ENCODE data around the gene ASIC3.
"Not testable (repeated sequence)": the region's sequence is repeated elsewhere in the genome, so short reads cannot be mapped to it uniquely, and the experiment has no call there.

The ASIC3 gene

DNA sequence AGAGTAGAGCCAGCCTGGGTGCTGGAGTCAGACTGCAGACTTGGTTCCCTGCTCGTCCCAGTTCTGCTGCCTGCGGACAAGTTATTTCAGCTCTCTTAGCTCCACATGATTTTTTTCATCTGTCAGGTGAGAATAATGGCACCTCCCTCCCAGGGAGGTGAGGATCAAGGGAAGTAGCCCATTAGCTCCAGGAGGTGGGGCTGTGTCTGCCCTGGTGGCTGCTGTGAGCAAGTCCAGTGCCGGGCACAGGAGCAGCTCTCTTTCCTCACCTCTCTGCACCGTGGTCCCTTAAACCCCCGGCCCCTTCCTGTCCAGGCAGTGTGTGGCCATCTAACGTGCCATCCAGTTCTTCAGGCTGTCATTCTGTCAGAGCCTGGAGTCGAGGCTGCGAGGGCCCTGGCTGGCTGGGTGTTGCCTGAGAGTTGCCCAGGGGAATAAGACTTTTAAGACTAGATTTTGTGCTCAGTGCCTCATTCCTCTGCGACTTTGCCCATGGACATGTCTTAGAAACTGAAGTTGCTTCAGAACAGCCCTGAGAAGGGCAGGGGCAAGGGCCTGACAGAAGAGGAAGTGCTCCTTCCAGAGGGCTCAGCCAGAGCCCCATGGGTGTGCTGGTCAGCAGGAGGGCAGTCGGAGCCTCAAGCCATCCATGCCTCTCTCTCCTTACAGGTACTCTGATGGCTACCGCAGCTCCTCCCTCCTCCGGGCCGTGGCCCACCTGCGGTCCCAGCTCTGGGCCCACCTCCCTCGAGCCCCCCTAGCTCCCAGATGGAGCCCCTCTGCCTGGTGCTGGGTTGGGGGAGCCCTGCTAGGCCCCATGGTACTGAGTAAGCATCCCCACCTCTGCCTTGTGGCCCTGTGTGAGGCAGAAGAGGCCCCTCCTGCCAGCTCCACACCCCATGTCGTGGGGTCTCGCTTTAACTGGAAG, 15.1 kb upstream of the ASIC3 start:
- FAIRE-seq (no peak), DNase-seq (ENCODE audit: insufficient read length, low spot score) (no peak)
- TF ChIP-seq POLR2A (IDR thresholded peaks at IDR 0.05; ENCODE audit: low read depth, low read length) = no peak

DNA sequence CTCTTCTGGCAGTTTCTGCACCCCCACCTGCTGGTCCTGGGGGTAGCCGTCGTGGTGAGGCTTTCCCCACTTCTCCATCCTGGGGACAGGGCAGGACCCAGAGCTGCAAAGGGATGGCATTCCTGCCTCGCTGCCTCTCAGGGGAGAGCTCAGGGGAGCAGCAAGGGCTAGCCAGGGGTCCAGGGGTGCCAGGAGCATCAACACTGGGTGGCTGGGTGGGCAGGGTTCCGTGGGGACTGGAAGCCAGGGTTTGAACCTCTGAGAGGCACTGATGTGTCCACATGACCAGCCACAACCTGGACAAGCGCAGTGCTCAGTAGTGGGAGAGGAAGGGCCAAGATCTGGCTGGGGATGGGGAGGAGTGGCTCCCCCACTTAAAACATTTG, 14.5 kb upstream of the ASIC3 start:
- DNase-seq (ENCODE audit: insufficient read length, low spot score) = no peak
- FAIRE-seq = no peak
- no peak for TF ChIP-seq POLR2A (IDR thresholded peaks at IDR 0.05; ENCODE audit: low read depth, low read length)

DNA sequence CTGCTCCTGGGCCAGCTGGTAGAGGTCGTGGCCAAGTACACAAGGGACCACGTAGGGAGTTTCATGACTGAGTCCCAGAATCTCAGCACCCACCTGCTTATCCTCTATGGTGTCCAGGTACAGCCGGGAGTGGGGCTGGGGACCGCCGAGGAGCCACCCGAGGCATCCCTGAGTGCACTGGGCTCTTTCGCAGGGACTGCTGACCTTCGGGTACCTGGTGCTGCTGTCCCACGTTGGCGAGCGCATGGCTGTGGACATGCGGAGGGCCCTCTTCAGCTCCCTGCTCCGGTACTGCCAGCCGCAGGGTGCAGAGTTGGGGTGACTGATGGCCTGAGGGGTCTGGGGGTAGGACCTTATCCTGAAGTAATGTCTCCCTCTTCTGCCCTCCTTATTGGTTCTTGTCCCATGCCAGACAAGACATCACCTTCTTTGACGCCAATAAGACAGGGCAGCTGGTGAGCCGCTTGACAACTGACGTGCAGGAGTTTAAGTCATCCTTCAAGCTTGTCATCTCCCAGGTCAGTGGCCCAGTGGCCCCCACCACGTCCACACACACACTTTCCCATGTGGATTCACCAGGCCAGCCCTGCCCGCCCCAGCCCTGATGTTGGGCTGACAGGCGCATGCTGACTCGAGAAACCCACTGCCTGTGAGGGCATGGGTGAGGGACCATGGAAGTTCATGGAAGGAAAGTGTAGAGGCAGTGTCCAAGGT, 13.9 kb upstream of the ASIC3 start:
- DNase-seq (ENCODE audit: insufficient read length, low spot score) = no peak
- FAIRE-seq = no peak

DNA sequence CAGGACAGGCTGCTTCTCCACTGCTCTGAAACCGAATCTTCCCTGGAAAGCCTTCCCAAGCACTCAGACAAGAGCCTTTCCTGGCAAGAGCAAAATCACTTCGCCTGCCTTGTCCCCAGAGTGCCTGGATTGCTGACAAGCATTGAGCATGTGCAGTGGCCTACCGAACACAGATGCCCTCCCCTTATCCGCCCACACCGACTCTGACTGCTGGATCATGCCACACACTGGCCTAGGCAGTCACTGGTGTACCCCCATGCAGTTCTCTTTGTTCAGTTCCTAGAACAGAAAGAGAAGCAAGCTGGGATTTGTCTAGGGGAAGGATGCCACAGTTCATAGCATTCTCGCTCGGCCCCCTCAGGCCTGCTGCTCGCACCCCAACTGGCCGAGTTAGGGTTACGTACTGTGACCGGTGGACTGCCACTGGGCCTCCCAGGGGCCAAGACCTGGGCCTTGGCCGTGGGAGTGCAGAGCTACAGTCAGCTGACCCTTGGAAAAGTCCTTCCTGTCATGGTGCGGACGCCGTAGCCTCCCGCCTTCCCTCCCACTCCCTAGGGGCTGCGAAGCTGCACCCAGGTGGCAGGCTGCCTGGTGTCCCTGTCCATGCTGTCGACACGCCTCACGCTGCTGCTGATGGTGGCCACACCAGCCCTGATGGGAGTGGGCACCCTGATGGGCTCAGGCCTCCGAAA, 13.2 kb upstream of the ASIC3 start:
- no peak for FAIRE-seq
- TF ChIP-seq POLR2A (IDR thresholded peaks at IDR 0.05; ENCODE audit: low read depth, low read length) = no peak
- no peak for DNase-seq (ENCODE audit: insufficient read length, low spot score)

More for the DNA sequence above, 13.9 kb upstream of the ASIC3 start:
- TF ChIP-seq POLR2A (IDR thresholded peaks at IDR 0.05; ENCODE audit: low read depth, low read length) = no peak

DNA sequence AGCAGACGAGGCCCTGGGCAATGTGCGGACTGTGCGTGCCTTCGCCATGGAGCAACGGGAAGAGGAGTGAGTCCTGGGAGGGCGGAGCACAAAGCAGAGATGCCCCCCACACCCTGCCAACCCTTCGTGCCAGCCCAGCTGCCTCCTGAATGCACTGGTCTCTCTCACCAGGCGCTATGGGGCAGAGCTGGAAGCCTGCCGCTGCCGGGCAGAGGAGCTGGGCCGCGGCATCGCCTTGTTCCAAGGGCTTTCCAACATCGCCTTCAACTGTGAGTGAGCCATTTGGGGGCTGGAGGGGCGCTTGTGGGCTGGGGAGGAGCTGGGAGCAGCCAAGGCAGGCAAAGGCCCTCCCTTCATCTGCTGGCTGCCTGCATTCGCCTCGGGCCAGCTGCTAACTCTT, 12.4 kb upstream of the ASIC3 start:
- DNase-seq (ENCODE audit: insufficient read length, low spot score) = no peak
- no peak for TF ChIP-seq POLR2A (IDR thresholded peaks at IDR 0.05; ENCODE audit: low read depth, low read length)
- FAIRE-seq = no peak

DNA sequence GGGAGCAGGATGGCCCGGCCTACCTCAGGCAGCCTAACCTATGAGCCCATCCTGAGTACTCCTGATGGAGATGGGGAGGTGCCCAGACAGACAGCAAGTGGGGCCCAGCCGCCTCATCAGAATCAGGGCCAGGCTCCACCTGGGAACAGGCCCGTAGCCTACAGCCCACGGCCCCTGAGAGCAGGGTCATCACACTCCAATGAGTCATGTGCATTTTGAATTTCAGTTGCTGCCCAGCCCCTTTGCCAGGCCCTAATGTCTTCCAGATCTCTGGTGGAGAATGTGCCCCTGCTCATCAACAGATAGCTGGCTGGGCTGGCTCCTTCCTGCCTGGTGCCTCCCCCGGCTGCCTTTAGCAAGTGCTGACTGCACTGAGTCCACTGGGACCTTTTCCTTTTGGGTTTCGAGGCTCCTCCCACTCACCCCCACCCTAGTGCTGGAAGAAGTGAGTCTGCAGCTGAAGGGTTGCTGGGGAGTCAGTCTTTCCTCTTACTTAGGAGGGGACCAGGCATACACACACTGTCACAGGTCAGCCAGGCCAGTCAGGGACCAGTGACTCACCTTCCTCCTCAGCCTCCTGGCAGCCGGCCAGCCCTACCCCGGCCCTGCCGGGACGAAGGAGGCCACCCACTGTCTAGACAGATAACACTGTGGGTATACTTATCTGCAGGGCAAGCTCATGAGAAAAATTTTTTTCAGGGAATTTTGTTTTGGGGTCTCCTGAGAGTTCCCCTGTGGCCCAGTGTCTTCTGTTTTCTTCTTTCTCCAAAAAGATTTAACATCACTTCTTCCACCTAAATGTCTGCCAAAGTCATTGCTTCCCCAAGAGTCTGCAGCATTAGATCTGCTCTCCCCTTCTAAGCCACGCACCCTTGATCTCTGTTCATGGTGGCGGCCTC, 9.1 kb upstream of the ASIC3 start:
- TF ChIP-seq POLR2A (IDR thresholded peaks at IDR 0.05; ENCODE audit: low read depth, low read length) = peak; percentile 81
- DNase-seq (ENCODE audit: insufficient read length, low spot score) (peak; percentile 99), FAIRE-seq (peak; percentile 55)

DNA sequence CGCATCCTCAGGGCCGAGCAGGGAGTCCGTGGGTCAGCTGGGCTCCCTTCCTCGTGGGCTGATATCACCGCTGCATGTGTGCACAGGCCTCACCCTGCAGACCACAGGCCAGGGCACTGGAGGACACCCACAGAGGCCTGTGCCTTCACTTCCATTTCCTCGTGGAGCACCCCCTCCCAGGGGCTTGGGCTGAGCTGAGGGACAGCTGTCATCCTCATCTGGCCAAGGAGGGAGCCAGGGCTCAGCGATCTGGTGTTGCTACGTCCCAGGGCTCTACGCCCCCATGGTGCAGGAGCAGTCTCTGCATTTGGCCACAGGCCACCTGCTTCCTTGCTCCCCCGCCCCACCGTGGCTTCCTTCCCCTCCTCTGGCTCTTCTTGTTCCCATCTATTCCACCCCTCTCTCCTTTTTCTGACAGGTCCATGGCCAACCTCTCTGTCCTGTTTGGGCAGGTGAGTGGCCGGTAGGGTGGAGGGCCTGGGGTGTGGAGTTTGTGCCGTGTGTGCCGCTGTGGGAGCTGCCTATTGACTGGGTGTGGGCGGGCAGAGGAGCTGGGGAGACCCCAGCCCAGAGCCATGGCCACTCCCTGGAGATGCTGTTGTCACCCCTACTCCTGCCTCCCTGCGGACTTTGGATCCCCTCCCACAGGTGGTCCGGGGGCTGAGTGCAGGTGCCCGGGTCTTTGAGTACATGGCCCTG, 8.3 kb upstream of the ASIC3 start:
- no peak for DNase-seq (ENCODE audit: insufficient read length, low spot score)
- no peak for FAIRE-seq
- TF ChIP-seq POLR2A (IDR thresholded peaks at IDR 0.05; ENCODE audit: low read depth, low read length) = no peak

DNA sequence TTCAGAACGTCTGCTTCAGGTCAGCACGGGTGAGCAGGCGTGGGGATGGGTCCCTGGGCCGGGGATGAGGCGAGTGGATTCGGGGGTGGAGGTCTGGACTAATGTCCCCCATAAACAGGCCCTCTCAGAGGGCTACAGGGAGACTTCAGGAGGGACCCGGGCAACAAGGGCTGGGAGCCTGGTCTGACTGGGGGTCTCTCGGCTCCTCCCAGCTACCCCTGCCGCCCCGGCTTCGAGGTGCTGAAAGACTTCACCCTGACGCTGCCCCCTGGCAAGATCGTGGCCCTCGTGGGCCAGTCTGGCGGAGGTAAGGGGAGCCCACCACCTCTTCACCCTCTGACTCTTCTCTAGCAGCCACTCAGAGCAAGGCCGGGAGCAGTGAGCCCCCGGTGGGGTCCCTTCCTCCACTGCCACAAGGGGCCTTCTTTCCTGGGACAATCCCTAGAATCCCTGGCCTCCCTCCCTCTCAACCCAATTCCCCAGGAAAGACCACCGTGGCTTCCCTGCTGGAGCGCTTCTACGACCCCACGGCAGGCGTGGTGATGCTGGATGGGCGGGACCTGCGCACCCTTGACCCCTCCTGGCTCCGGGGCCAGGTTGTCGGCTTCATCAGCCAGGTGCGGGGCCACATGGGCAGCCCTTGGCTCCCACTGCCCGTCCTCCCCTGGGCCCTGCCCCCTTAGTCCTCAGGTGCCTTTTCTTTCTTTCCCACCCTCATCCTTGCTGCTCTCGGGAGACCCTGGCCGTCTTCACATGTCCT, 7.5 kb upstream of the ASIC3 start:
- FAIRE-seq (no peak), DNase-seq (ENCODE audit: insufficient read length, low spot score) (no peak)
- no peak for TF ChIP-seq POLR2A (IDR thresholded peaks at IDR 0.05; ENCODE audit: low read depth, low read length)

DNA sequence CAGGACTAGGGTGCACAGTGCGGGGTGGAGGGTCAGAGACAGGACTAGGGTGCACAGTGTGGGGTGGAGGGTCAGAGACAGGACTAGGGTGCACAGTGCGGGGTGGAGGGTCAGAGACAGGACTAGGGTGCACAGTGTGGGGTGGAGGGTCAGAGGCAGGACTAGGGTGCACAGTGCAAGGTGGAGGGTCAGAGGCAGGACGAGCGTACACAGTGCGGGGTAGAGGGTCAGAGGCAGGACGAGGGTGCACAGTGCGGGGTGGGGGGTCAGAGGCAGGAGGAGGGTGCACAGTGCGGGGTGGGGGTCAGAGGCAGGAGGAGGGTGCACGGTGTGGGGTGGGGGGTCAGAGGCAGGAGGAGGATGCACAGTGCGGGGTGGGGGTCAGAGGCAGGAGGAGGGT, 4.9 kb upstream of the ASIC3 start:
- not testable (repeated sequence) for FAIRE-seq; DNase-seq (ENCODE audit: insufficient read length, low spot score)

DNA sequence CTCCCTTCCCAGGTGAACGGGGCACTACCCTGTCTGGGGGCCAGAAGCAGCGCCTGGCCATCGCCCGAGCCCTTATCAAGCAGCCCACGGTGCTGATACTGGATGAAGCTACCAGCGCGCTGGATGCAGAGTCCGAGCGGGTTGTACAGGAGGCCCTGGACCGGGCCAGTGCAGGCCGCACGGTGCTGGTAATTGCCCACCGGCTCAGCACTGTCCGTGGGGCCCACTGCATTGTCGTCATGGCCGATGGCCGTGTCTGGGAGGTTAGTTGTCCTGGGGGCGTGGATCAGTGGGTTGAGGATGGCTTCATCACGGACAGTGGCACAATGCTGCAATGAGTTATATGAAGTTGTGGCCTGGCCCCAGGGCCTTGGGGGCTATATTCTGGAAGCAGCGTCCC, 4.4 kb upstream of the ASIC3 start:
- no peak for TF ChIP-seq POLR2A (IDR thresholded peaks at IDR 0.05; ENCODE audit: low read depth, low read length)
- FAIRE-seq (no peak), DNase-seq (ENCODE audit: insufficient read length, low spot score) (no peak)

DNA sequence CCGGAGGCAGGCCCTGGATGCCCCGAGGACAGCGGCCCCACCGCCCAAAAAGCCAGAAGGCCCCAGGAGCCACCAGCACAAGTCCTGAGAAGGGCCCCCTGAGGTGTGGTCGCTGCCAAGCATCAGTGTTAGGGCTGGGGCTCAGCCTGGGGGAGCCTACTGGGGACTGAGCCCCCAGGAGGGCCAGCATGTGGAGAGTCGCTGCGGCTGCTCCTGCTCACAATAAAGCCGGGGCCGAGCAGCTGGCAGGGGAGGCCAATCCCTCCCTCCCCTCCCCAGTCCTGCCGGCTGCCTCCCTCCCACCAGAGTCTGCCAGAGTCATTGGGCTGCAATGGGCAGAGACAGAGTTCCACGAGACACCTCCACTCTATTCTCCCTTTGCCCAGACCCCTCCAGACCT, 3.1 kb upstream of the ASIC3 start:
- no peak for TF ChIP-seq POLR2A (IDR thresholded peaks at IDR 0.05; ENCODE audit: low read depth, low read length)
- no peak for FAIRE-seq
- DNase-seq (ENCODE audit: insufficient read length, low spot score) = no peak

DNA sequence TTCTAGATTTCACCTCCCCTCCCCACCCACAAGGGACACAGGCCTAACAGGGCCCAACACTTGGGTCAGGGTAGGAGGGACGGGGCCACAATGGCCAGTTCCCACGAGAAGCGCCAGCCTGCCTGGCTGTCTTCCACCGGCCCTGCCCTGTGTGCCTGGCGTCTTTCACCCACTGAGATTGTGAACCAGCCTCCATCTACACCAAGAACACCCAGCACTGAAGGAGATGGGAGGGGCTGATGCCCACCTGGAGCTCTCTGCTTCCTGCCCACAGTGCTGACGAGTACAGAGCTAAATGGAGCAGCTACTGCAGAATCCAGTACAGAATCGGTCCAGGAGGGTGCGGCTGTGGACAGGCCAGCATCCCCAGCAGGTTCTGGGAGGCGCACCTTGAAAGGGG, 2.4 kb upstream of the ASIC3 start:
- no peak for DNase-seq (ENCODE audit: insufficient read length, low spot score)
- FAIRE-seq = no peak
- TF ChIP-seq POLR2A (IDR thresholded peaks at IDR 0.05; ENCODE audit: low read depth, low read length) = no peak

All from H54 (cell line).